ENCODE measurements around the gene FAM229B. TPM values are rescaled to one million over a fixed set of nuclear protein-coding genes. Genes with fewer than 3 reads are reported as not detected.

The FAM229B gene
- total and polyA plus RNA-seq, 11 donors: 28.6 to 85.8 (median 54.8) TPM

GRCh38 chr6:112118034-112118433 is 30.6 kb downstream of the FAM229B start:
- H3K36me3 ChIP-seq: peaks cover 2 to 100% (median 82%) of the 10 kb centered on the region in 9 donors
- H3K9me3 ChIP-seq: no peaks in the 10 kb centered on the region
- peak overlapping the region in 1 of 12 donors; percentile 6 for H3K27ac ChIP-seq
- ATAC-seq (no peak), DNase-seq (no peak)
- H3K4me3 ChIP-seq: no peak overlapping the region
- no peaks in the 10 kb centered on the region for H3K27me3 ChIP-seq
- intact Hi-C loops (cut with DNase I): loop anchor here in 1 of 10 donors (5.0 kb wide), 1 partner anchor 34 kb away; no protein-coding TSS in a partner anchor
- peaks cover 0 to 15% (median 6%) of the 10 kb centered on the region in 12 donors for H3K4me1 ChIP-seq
- TF ChIP-seq, protein P1, sequence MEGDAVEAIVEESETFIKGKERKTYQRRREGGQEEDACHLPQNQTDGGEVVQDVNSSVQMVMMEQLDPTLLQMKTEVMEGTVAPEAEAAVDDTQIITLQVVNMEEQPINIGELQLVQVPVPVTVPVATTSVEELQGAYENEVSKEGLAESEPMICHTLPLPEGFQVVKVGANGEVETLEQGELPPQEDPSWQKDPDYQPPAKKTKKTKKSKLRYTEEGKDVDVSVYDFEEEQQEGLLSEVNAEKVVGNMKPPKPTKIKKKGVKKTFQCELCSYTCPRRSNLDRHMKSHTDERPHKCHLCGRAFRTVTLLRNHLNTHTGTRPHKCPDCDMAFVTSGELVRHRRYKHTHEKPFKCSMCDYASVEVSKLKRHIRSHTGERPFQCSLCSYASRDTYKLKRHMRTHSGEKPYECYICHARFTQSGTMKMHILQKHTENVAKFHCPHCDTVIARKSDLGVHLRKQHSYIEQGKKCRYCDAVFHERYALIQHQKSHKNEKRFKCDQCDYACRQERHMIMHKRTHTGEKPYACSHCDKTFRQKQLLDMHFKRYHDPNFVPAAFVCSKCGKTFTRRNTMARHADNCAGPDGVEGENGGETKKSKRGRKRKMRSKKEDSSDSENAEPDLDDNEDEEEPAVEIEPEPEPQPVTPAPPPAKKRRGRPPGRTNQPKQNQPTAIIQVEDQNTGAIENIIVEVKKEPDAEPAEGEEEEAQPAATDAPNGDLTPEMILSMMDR (IDR thresholded peaks at IDR 0.05): no peak
- no peak for TF ChIP-seq POLR2A (IDR thresholded peaks at IDR 0.05)

- intact Hi-C loops (cut with DNase I): no loop called here
- H3K4me3 ChIP-seq: no peak overlapping the region
- WGBS, 4 donors: 82 to 90% (median 85%) methylated on average over 2 of the region's 2 CpGs
- ATAC-seq (no peak), DNase-seq (no peak)
- no peak overlapping the region for H3K27ac ChIP-seq
- peaks cover 2 to 100% (median 77%) of the 10 kb centered on the region in 9 donors for H3K36me3 ChIP-seq
- H3K9me3 ChIP-seq: no peaks in the 10 kb centered on the region
- H3K4me1 ChIP-seq: peaks cover 0 to 5% (median 0%) of the 10 kb centered on the region in 12 donors
- no peaks in the 10 kb centered on the region for H3K27me3 ChIP-seq
- TF ChIP-seq, protein P1 (IDR thresholded peaks at IDR 0.05): no peak
- no peak for TF ChIP-seq POLR2A (IDR thresholded peaks at IDR 0.05)
These were observed 35.4 kb downstream of the FAM229B start for GRCh38 chr6:112122756-112123155.

GRCh38 chr6:112123982-112124381 is 36.6 kb downstream of the FAM229B start:
- Histone ChIP-seq H3K36me3 (peaks cover 2 to 100% (median 79%) of the 10 kb centered on the region in 9 donors), H3K27me3 (no peaks in the 10 kb centered on the region), H3K4me1 (peaks cover 0 to 8% (median 0%) of the 10 kb centered on the region in 12 donors), H3K9me3 (no peaks in the 10 kb centered on the region), H3K27ac (peak overlapping the region in 1 of 12 donors; percentile 37), H3K4me3 (no peak overlapping the region)
- no peak for ATAC-seq
- no peak for TF ChIP-seq POLR2A (IDR thresholded peaks at IDR 0.05)
- TF ChIP-seq, protein P1 (IDR thresholded peaks at IDR 0.05): no peak
- intact Hi-C loops (cut with DNase I): no loop called here
- WGBS, 4 donors: 79 to 98% (median 95%) methylated on average over 1 of the region's 1 CpG
- DNase-seq: no peak

DNA sequence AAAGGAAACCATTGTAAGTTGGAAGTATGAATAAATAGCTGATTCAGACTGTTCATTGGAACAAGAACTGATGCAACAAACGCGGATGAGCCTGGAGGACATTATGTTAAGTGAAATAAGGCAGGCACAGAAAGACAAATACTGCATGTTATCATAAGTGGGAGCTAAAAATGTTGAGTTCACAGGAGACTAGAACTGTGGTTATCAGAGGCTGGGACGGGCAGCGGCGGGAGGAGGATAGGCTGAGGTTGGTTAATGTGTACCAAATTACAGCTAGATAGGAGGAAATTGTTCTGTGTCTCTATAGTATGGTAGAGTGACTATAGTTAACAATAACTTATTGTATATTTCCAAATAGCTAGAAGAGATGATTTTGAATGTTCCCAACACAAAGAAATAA is 40.8 kb downstream of the FAM229B start:
- H3K27me3 ChIP-seq: no peaks in the 10 kb centered on the region
- peaks cover 0 to 100% (median 80%) of the 10 kb centered on the region in 9 donors for H3K36me3 ChIP-seq
- intact Hi-C loops (cut with DNase I): loop anchor here in 1 of 10 donors (5.0 kb wide), 1 partner anchor 46 kb away; no protein-coding TSS in a partner anchor
- no peak overlapping the region for H3K27ac ChIP-seq
- ATAC-seq (peak in 3 of 4 donors; percentile 29 to 68 (median 42)), DNase-seq (no peak)
- no peak overlapping the region for H3K4me3 ChIP-seq
- TF ChIP-seq, protein P1 (IDR thresholded peaks at IDR 0.05): no peak
- TF ChIP-seq POLR2A (IDR thresholded peaks at IDR 0.05): no peak
- WGBS, 4 donors: 44 to 64% (median 57%) methylated on average over 5 of the region's 5 CpGs
- H3K4me1 ChIP-seq: peaks cover 0 to 4% (median 0%) of the 10 kb centered on the region in 12 donors
- no peaks in the 10 kb centered on the region for H3K9me3 ChIP-seq
